MM.1S (cell line): ENCODE data around the gene TECPR2.
"Not testable (repeated sequence)": the region's sequence is repeated elsewhere in the genome, so short reads cannot be mapped to it uniquely, and the experiment has no call there.

Source experiments
- DNase-seq: peaks from one replicate; pipeline ENCODE4 v3.0.0-alpha.2; 2015
- H2AFZ ChIP-seq: fragments of 300-600 bp; sonication (generic); 2 replicates; pipeline ENCODE4 v1.6.0; 2016; ENCODE audit warnings: antibody characterized with exemption, low read length
- H3F3A ChIP-seq: fragments of 300-600 bp; sonication (generic); 2 replicates; pipeline ENCODE4 v1.6.1; 2016; ENCODE audit warnings: mild to moderate bottlenecking, antibody characterized with exemption, low read length, moderate library complexity, mixed read lengths; ENCODE audit not compliant: insufficient read depth
- H3K27ac ChIP-seq: fragments of 300-600 bp; sonication (generic); 2 replicates; pipeline ENCODE4 v1.5.1; 2016; ENCODE audit warnings: mild to moderate bottlenecking, low read length
- H3K27me3 ChIP-seq: fragments of 300-600 bp; sonication (generic); replicated peaks from 2 replicates; pipeline ENCODE4 v1.6.0; 2016; ENCODE audit warnings: low read length; ENCODE audit not compliant: insufficient read depth
- H3K36me3 ChIP-seq: fragments of 300-600 bp; sonication (generic); replicated peaks from 2 replicates; pipeline ENCODE4 v1.6.1; 2016; ENCODE audit warnings: mild to moderate bottlenecking, low read length, mixed read lengths; ENCODE audit not compliant: insufficient read depth
- H3K4me1 ChIP-seq: fragments of 300-600 bp; sonication (generic); 2 replicates; pipeline ENCODE4 v1.6.1; 2016; ENCODE audit warnings: low read length, mixed read lengths
- H3K4me2 ChIP-seq: fragments of 300-600 bp; sonication (generic); 2 replicates; pipeline ENCODE4 v1.6.0; 2016; ENCODE audit warnings: low read depth, low read length
- H3K4me3 ChIP-seq: fragments of 300-600 bp; sonication (generic); 2 replicates; pipeline ENCODE4 v1.5.1; 2016; ENCODE audit warnings: low read length, mixed read lengths
- H3K79me2 ChIP-seq: fragments of 300-600 bp; sonication (generic); 2 replicates; pipeline ENCODE4 v1.6.1; 2016; ENCODE audit warnings: mixed run types, low read length, mixed read lengths
- H3K9ac ChIP-seq: fragments of 300-600 bp; sonication (generic); 2 replicates; pipeline ENCODE4 v1.6.1; 2016; ENCODE audit warnings: low read length, mixed read lengths
- H3K9me2 ChIP-seq: fragments of 300-600 bp; sonication (generic); replicated peaks from 2 replicates; pipeline ENCODE4 v1.6.1; 2016; ENCODE audit warnings: mild to moderate bottlenecking, low read length, mixed read lengths; ENCODE audit not compliant: insufficient read depth
- H3K9me3 ChIP-seq: fragments of 300-600 bp; sonication (generic); replicated peaks from 2 replicates; pipeline ENCODE4 v1.6.1; 2016; ENCODE audit warnings: mild to moderate bottlenecking, low read length, mixed read lengths; ENCODE audit not compliant: insufficient read depth
- H4K20me1 ChIP-seq: fragments of 300-600 bp; sonication (generic); 2 replicates; pipeline ENCODE4 v1.6.1; 2016; ENCODE audit warnings: mild to moderate bottlenecking, low read length, moderate library complexity, mixed read lengths; ENCODE audit not compliant: insufficient read depth
- EZH2 ChIP-seq: fragments of 300-600 bp; sonication (generic); optimal IDR thresholded peaks from 2 replicates; pipeline ENCODE3; 2017; ENCODE audit warnings: low read depth, mild to moderate bottlenecking, antibody characterized with exemption, low read length, mixed read lengths
- EZH2phosphoT487 ChIP-seq: fragments of 300-600 bp; sonication (generic); IDR thresholded peaks from 2 replicates; pipeline ENCODE4 v1.6.1; 2018; ENCODE audit warnings: antibody characterized with exemption, low read length
- TF ChIP-seq, protein P1 (sequence below): fragments of 300-600 bp; sonication (generic); IDR thresholded peaks from 2 replicates; pipeline ENCODE4 v1.5.1; 2016; ENCODE audit warnings: antibody characterized with exemption, low read length, mixed read lengths

The TECPR2 gene

DNA sequence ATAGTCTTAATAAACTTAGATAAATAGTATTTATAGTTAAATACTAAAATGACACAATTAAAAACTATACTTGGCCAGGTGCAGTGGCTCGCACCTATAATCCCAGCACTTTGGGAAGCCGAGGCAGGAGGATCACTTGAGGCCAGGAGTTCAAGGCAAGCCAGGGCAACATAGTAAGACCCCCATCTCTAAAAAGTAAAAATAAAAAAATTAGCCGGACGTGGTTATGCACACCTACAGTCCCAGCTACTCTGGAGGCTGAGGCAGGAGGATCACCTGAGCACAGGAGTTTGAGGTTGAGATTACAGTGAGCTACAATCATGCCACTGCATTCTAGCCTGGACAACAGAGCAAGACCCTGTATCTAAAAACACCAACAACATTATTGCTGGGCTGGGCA, 16.1 kb upstream of the TECPR2 start:
- Histone ChIP-seq H3K36me3 (no peaks in the 10 kb centered on the region), H3K27ac (no peak overlapping the region), H4K20me1 (no peaks in the 10 kb centered on the region), H3K27me3 (no peaks in the 10 kb centered on the region), H3K79me2 (no peaks in the 10 kb centered on the region), H2AFZ (no peak overlapping the region), H3K9me3 (no peaks in the 10 kb centered on the region), H3K4me2 (no peak overlapping the region), H3K4me1 (no peaks in the 10 kb centered on the region), H3K9ac (no peak overlapping the region), H3K4me3 (no peak overlapping the region), H3K9me2 (no peaks in the 10 kb centered on the region), H3F3A (no peaks in the 10 kb centered on the region)
- no peak for TF ChIP-seq EZH2phosphoT487
- no peak for TF ChIP-seq EZH2
- TF ChIP-seq, protein P1, sequence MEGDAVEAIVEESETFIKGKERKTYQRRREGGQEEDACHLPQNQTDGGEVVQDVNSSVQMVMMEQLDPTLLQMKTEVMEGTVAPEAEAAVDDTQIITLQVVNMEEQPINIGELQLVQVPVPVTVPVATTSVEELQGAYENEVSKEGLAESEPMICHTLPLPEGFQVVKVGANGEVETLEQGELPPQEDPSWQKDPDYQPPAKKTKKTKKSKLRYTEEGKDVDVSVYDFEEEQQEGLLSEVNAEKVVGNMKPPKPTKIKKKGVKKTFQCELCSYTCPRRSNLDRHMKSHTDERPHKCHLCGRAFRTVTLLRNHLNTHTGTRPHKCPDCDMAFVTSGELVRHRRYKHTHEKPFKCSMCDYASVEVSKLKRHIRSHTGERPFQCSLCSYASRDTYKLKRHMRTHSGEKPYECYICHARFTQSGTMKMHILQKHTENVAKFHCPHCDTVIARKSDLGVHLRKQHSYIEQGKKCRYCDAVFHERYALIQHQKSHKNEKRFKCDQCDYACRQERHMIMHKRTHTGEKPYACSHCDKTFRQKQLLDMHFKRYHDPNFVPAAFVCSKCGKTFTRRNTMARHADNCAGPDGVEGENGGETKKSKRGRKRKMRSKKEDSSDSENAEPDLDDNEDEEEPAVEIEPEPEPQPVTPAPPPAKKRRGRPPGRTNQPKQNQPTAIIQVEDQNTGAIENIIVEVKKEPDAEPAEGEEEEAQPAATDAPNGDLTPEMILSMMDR, result no peak
- DNase-seq, result no peak

- Histone ChIP-seq H3K9me2 (no peaks in the 10 kb centered on the region), H2AFZ (no peak overlapping the region), H3K4me2 (no peak overlapping the region), H3K9ac (no peak overlapping the region), H3K36me3 (no peaks in the 10 kb centered on the region), H3K79me2 (no peaks in the 10 kb centered on the region), H3K4me3 (no peak overlapping the region), H3K9me3 (no peaks in the 10 kb centered on the region), H3K27me3 (no peaks in the 10 kb centered on the region), H3K27ac (no peak overlapping the region), H3F3A (no peaks in the 10 kb centered on the region), H3K4me1 (no peaks in the 10 kb centered on the region), H4K20me1 (no peaks in the 10 kb centered on the region)
- DNase-seq, result no peak
- TF ChIP-seq EZH2 (no peak), EZH2phosphoT487 (no peak)
- TF ChIP-seq, protein P1, result no peak
Observed at GRCh38 chr14:102348376-102348775, 14.4 kb upstream of the TECPR2 start.

- TF ChIP-seq EZH2 (no peak), EZH2phosphoT487 (no peak)
- TF ChIP-seq, protein P1, result no peak
- no peak for DNase-seq
- Histone ChIP-seq H3K4me1 (no peaks in the 10 kb centered on the region), H3K79me2 (no peaks in the 10 kb centered on the region), H3K9me2 (no peaks in the 10 kb centered on the region), H3F3A (no peaks in the 10 kb centered on the region), H4K20me1 (no peaks in the 10 kb centered on the region), H2AFZ (no peak overlapping the region), H3K9ac (no peak overlapping the region), H3K27me3 (no peaks in the 10 kb centered on the region), H3K9me3 (no peaks in the 10 kb centered on the region), H3K4me2 (no peak overlapping the region), H3K27ac (no peak overlapping the region), H3K36me3 (no peaks in the 10 kb centered on the region), H3K4me3 (no peak overlapping the region)
Observed at GRCh38 chr14:102351023-102351422, 11.7 kb upstream of the TECPR2 start.

DNA sequence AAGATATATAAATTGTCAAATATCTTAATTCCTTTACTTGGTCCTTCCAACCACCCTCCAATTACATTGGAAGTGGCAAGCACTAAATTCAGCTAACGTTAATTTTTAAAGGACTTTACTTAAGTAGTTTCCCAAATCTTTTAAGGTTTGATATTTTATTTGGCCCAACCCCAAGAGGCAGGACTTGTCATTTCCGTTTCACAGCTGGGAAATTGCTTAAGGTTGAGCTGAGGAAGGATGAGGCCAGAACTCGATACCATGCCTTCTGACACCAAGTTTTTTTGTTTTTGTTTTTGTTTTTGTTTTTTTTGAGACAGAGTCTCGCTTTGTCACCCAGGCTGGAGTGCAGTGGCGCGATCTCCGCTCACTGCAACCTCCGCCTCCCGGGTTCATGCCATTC, 11.1 kb upstream of the TECPR2 start:
- H3F3A ChIP-seq, H3K36me3 ChIP-seq, H3K9me2 ChIP-seq, H3K27me3 ChIP-seq, H3K27ac ChIP-seq, H3K4me3 ChIP-seq, H3K79me2 ChIP-seq, H3K9me3 ChIP-seq, DNase-seq, H3K4me2 ChIP-seq, H4K20me1 ChIP-seq, H2AFZ ChIP-seq, H3K9ac ChIP-seq, H3K4me1 ChIP-seq: not testable (repeated sequence)
